B cell (primary cell): ENCODE results near the gene EHBP1. TPM values are rescaled to one million over a fixed set of nuclear protein-coding genes. Genes with fewer than 3 reads are reported as not detected.

Experiments
- ATAC-seq: fragments of 200-7000 bp; cut with Tn5 transposase; one replicate; pipeline ENCODE4 v1.10.0; 2021; ENCODE audit warnings: low read depth, mild to moderate bottlenecking, moderate number of reproducible peaks, moderate library complexity
- CTCF ChIA-PET: fragments of 350-600 bp; sonication (Branson Sonifier 250); formaldehyde crosslinking; loops from one replicate; lab custom pipeline; 2021; ENCODE audit warnings: antibody characterized with exemption, inconsistent platforms; lab: Charles Lee
- POLR2A ChIA-PET: fragments of 350-600 bp; sonication (Branson Sonifier 250); formaldehyde crosslinking; loops from one replicate; lab custom pipeline; 2021; ENCODE audit warnings: antibody characterized with exemption; lab: Charles Lee
- DNase-seq: peaks from one replicate; pipeline ENCODE4 v3.0.0; 2013
- H2AFZ ChIP-seq: 2 replicates; pipeline ENCODE4 v1.6.1; 2012; ENCODE audit warnings: mild to moderate bottlenecking, low read depth, low read length; ENCODE audit not compliant: insufficient read depth, poor library complexity, severe bottlenecking
- H3K27ac ChIP-seq, 2 donors: 1 replicate in 1 of 2; 2 replicates in 1 of 2; pipeline ENCODE4 v1.5.1; 2012 to 2013; ENCODE audit warnings: low read length in 2 of 2, mild to moderate bottlenecking in 2 of 2, moderate library complexity in 1 of 2
- H3K27me3 ChIP-seq, 4 experiments: fragments of 200-600 bp in 1 of 4; sonication (generic) in 1 of 4; replicated peaks in 1 of 4; 1 replicate in 2 of 4; 2 replicates in 2 of 4; pipeline versions ENCODE4 v1.6.1 to v1.7.0; 2013 to 2016; ENCODE audit warnings: low read length in 3 of 4, mild to moderate bottlenecking in 2 of 4, mixed read lengths in 1 of 4, moderate library complexity in 1 of 4; ENCODE audit not compliant: insufficient read depth in 4 of 4, control insufficient read depth in 3 of 4; ENCODE audit errors: control extremely low read depth in 1 of 4
- H3K36me3 ChIP-seq, 2 experiments: replicated peaks in 1 of 2; 1 replicate in 1 of 2; 2 replicates in 1 of 2; pipeline versions ENCODE4 v1.6.1 to v1.7.1; 2013; ENCODE audit warnings: low read length in 1 of 2; ENCODE audit not compliant: insufficient read depth in 2 of 2, control insufficient read depth in 1 of 2; ENCODE audit errors: control extremely low read depth in 1 of 2, extremely low read depth in 1 of 2
- H3K4me1 ChIP-seq, 2 donors: fragments of 200-600 bp in 1 of 2; sonication (generic) in 1 of 2; 1 replicate in 1 of 2; 2 replicates in 1 of 2; pipeline versions ENCODE4 v1.5.1 to v1.6.1; 2013 to 2017; ENCODE audit warnings: low read length in 2 of 2; ENCODE audit not compliant: control insufficient read depth in 2 of 2, insufficient read depth in 2 of 2
- H3K4me2 ChIP-seq: replicated peaks from 2 replicates; pipeline ENCODE3; 2012; ENCODE audit warnings: mild to moderate bottlenecking, low read depth, low read length; ENCODE audit not compliant: poor library complexity, severe bottlenecking
- H3K4me3 ChIP-seq, 5 experiments: fragments of 200-600 bp in 1 of 5; sonication (generic) in 1 of 5; 1 replicate in 3 of 5; 2 replicates in 2 of 5; pipeline versions ENCODE4 v1.5.1 to v1.7.0; 2011 to 2016; ENCODE audit warnings: low read length in 4 of 5, mild to moderate bottlenecking in 4 of 5, low read depth in 2 of 5, control low read depth in 1 of 5, moderate library complexity in 1 of 5; ENCODE audit not compliant: insufficient read depth in 1 of 5; ENCODE audit errors: control extremely low read depth in 1 of 5, extremely low read depth in 1 of 5
- H3K79me2 ChIP-seq: fragments of 200-600 bp; sonication (generic); one replicate; pipeline ENCODE4 v1.6.0; 2016; ENCODE audit warnings: low read length; ENCODE audit not compliant: control insufficient read depth, insufficient read depth
- H3K9ac ChIP-seq: fragments of 200-600 bp; sonication (generic); 2 replicates; pipeline ENCODE4 v1.6.1; 2017; ENCODE audit warnings: mild to moderate bottlenecking, low read length, moderate library complexity
- H3K9me3 ChIP-seq, 3 donors: one replicate each; pipeline versions ENCODE4 v1.6.1 to v1.7.1; 2013; ENCODE audit warnings: low read length in 2 of 3; ENCODE audit not compliant: control insufficient read depth in 2 of 3, insufficient read depth in 1 of 3; ENCODE audit errors: control extremely low read depth in 1 of 3
- H4K20me1 ChIP-seq: 2 replicates; pipeline ENCODE4 v1.6.0; 2012; ENCODE audit warnings: mild to moderate bottlenecking, low read length; ENCODE audit not compliant: insufficient read depth, control insufficient read depth, poor library complexity, severe bottlenecking
- H3K27ac Mint-ChIP-seq: one replicate; pipeline ENCODE4 v1.8.0; 2021; ENCODE audit warnings: mixed read lengths
- H3K27me3 Mint-ChIP-seq: one replicate; pipeline ENCODE4 v1.8.0; 2021; ENCODE audit warnings: mixed read lengths
- H3K4me1 Mint-ChIP-seq: one replicate; pipeline ENCODE4 v1.8.0; 2021; ENCODE audit warnings: mixed read lengths
- H3K4me3 Mint-ChIP-seq: one replicate; pipeline ENCODE4 v1.8.0; 2021; ENCODE audit warnings: mixed read lengths
- H3K9me3 Mint-ChIP-seq: one replicate; pipeline ENCODE4 v1.8.0; 2022; ENCODE audit warnings: mixed read lengths; ENCODE audit not compliant: insufficient read depth
- EZH2 ChIP-seq: IDR thresholded peaks from 2 replicates; pipeline ENCODE4 v1.6.1; 2012; ENCODE audit warnings: borderline replicate concordance, low read depth, mild to moderate bottlenecking, moderate library complexity, low read length; ENCODE audit not compliant: insufficient read depth, poor library complexity, severe bottlenecking
- WGBS: methylation state at CpG from one replicate; pipeline ENCODE4 v1.1.5; 2013; ENCODE audit warnings: missing lambda C conversion rate; ENCODE audit not compliant: insufficient coverage; 5-methylcytosine and 5-hydroxymethylcytosine counted together
- intact Hi-C: fragments of 100-400 bp; cut with micrococcal nuclease; formaldehyde crosslinking; loops from one replicate; pipeline ENCODE4 v1.10.0; 2022
- polyA plus RNA-seq: library from polyadenylated mRNA; depleted of rRNA; stranded (reverse); fragments of >200 nt; gene quantifications from 2 replicates; pipeline ENCODE4 v1.2.3, GENCODE V29; 2012
- total RNA-seq, 2 donors: library from RNA; stranded (reverse); fragments of 120-200 nt in 1 of 2; gene quantifications; 1 replicate in 1 of 2; 2 replicates in 1 of 2; pipeline versions ENCODE4 v1.2.3 to v1.2.4, GENCODE V29; 2013 to 2022
- TF ChIP-seq, protein P1 (sequence below): fragments of 200-600 bp; IDR thresholded peaks from one replicate; pipeline ENCODE4 v1.8.0; 2022; ENCODE audit warnings: antibody characterized with exemption, mild to moderate bottlenecking

Gene EHBP1
- total and polyA plus RNA-seq, 2 donors (not counting 1 experiment from before 2014, with no cell fraction given): 8.8 to 34.7 TPM

DNA sequence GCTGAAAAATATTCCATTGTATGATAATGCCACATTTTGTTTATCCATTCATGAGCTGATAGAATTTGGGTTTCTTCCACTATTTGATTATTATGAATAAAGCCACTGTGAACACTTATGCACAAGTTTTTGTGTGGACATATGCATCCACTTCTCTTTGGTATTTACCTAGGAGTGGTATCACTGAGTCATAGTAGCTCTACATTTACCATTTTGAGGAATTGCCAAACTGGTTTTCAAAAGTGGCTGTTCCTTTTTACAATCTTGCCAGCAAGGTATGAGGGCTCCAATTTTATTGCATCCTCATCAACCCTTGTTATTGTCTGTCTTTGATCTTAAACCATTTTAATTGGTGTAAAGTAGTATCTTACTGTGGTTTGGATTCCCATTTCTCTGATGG, 13.3 kb upstream of the EHBP1 start:
- Histone ChIP-seq H3K9ac (no peak overlapping the region), H3K4me1 (no peaks in the 10 kb centered on the region), H3K27ac (no peak overlapping the region), H3K4me2 (no peak overlapping the region), H3K4me3 (no peak overlapping the region), H3K79me2 (no peaks in the 10 kb centered on the region), H4K20me1 (no peaks in the 10 kb centered on the region), H2AFZ (no peak overlapping the region), H3K36me3 (no peaks in the 10 kb centered on the region), H3K27me3 (peaks cover 0 to 5% (median 3%) of the 10 kb centered on the region in 4 experiments), H3K9me3 (no peaks in the 10 kb centered on the region)
- intact Hi-C loops: no loop called here
- ChIA-PET CTCF (no interaction called here), POLR2A (no interaction called here)
- no peak for DNase-seq
- no peaks in the 10 kb centered on the region for H3K9me3 Mint-ChIP-seq
- TF ChIP-seq, protein P1, sequence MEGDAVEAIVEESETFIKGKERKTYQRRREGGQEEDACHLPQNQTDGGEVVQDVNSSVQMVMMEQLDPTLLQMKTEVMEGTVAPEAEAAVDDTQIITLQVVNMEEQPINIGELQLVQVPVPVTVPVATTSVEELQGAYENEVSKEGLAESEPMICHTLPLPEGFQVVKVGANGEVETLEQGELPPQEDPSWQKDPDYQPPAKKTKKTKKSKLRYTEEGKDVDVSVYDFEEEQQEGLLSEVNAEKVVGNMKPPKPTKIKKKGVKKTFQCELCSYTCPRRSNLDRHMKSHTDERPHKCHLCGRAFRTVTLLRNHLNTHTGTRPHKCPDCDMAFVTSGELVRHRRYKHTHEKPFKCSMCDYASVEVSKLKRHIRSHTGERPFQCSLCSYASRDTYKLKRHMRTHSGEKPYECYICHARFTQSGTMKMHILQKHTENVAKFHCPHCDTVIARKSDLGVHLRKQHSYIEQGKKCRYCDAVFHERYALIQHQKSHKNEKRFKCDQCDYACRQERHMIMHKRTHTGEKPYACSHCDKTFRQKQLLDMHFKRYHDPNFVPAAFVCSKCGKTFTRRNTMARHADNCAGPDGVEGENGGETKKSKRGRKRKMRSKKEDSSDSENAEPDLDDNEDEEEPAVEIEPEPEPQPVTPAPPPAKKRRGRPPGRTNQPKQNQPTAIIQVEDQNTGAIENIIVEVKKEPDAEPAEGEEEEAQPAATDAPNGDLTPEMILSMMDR: no peak
- no peak for TF ChIP-seq EZH2
- no peak overlapping the region for H3K4me3 Mint-ChIP-seq
- ATAC-seq: no peak
- no peaks in the 10 kb centered on the region for H3K4me1 Mint-ChIP-seq
- peaks cover 25% of the 10 kb centered on the region for H3K27me3 Mint-ChIP-seq
- H3K27ac Mint-ChIP-seq: no peak overlapping the region

DNA sequence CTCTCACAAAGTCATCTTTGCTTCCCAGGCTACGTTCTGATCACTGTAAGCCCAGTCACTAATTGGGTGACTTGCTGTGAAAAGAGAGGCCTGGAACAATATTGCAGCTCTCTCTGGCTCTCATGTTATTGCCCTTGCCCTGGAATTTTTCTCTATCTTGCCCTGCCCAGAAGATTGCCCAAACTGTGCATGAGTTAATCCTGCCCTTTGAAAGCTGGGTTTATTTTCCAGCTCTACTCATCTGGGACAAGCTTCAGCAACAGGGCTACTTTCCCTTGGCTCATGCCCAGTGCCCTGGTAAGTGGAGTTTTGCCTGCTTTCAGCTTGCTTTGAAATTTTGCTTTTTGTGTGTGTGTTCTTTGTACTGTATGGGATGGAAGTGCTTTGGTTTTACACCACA, 6.9 kb upstream of the EHBP1 start:
- no peak for TF ChIP-seq EZH2
- TF ChIP-seq, protein P1: no peak
- Histone ChIP-seq H3K9me3 (no peaks in the 10 kb centered on the region), H3K4me2 (no peak overlapping the region), H3K79me2 (no peaks in the 10 kb centered on the region), H3K36me3 (no peaks in the 10 kb centered on the region), H3K27ac (no peak overlapping the region), H4K20me1 (no peaks in the 10 kb centered on the region), H3K4me1 (no peaks in the 10 kb centered on the region), H3K27me3 (peaks cover 0 to 5% (median 0%) of the 10 kb centered on the region in 4 experiments), H3K9ac (no peak overlapping the region), H2AFZ (no peak overlapping the region), H3K4me3 (no peak overlapping the region)
- CTCF ChIA-PET: no interaction called here
- POLR2A ChIA-PET: no interaction called here
- no peaks in the 10 kb centered on the region for H3K9me3 Mint-ChIP-seq
- no peaks in the 10 kb centered on the region for H3K4me1 Mint-ChIP-seq
- ATAC-seq (no peak), DNase-seq (no peak)
- H3K4me3 Mint-ChIP-seq: no peak overlapping the region
- no peaks in the 10 kb centered on the region for H3K27me3 Mint-ChIP-seq
- no peak overlapping the region for H3K27ac Mint-ChIP-seq
- WGBS: 85% methylated on average over 1 of the region's 1 CpG
- intact Hi-C loops: no loop called here
